NB4 (cell line): ENCODE data around the gene COL16A1.

Experiments used
- DNase-seq: peaks from one replicate; pipeline ENCODE4 v3.0.0; 2010; ENCODE audit warnings: low read depth
- H3K4me3 ChIP-seq: one replicate; pipeline ENCODE4 v1.5.1; 2011; ENCODE audit warnings: mild to moderate bottlenecking, low read depth, low read length, moderate library complexity
- MYC ChIP-seq: IDR thresholded peaks from 2 replicates; pipeline ENCODE4 v1.6.1; 2011; ENCODE audit warnings: low read depth, low read length
- POLR2A ChIP-seq: IDR thresholded peaks from 2 replicates; pipeline ENCODE4 v1.6.1; 2011; ENCODE audit warnings: mild to moderate bottlenecking; ENCODE audit not compliant: insufficient read length; ENCODE audit errors: extremely low read depth
- TF ChIP-seq, protein P1 (sequence below): IDR thresholded peaks from one replicate; pipeline ENCODE4 v1.5.1; 2012; ENCODE audit warnings: low read depth, low read length
- TF ChIP-seq, protein P2 (sequence below): IDR thresholded peaks from 2 replicates; pipeline ENCODE4 v1.6.1; 2011; ENCODE audit warnings: low read depth, low read length

COL16A1 gene

DNA sequence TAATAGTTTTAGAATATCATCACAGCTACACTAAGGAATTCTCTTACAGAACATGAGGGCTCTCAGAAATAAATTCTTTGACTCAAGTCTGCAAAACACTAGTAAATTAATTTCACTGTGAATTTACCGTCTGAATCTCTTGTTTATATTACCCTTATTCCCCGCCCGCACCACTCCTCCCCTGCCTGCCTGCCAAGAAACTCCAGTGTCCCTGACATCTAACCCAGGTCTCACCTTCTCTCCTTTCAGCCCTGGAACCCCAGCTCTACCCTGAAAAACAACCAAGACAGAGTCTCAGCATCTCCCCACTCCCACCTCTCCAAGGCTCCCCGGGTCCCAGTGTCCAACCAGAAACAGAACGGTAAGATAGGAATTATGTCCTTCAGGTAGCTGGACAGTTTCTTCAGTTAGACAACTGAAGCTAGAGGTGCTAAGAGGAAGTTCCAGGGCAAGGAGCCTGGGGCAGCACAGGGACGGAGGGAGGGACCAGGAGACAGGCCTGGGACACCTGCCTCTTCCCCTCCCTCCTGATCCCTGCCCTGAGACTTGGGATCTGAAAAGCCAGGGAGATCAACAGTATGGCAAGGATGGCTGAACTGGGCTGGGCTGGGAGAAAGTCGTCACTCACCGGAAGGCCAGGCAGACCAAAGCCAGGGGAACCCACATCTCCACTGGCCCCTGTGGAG, 15.4 kb downstream of the COL16A1 start:
- TF ChIP-seq, protein P1, sequence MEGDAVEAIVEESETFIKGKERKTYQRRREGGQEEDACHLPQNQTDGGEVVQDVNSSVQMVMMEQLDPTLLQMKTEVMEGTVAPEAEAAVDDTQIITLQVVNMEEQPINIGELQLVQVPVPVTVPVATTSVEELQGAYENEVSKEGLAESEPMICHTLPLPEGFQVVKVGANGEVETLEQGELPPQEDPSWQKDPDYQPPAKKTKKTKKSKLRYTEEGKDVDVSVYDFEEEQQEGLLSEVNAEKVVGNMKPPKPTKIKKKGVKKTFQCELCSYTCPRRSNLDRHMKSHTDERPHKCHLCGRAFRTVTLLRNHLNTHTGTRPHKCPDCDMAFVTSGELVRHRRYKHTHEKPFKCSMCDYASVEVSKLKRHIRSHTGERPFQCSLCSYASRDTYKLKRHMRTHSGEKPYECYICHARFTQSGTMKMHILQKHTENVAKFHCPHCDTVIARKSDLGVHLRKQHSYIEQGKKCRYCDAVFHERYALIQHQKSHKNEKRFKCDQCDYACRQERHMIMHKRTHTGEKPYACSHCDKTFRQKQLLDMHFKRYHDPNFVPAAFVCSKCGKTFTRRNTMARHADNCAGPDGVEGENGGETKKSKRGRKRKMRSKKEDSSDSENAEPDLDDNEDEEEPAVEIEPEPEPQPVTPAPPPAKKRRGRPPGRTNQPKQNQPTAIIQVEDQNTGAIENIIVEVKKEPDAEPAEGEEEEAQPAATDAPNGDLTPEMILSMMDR, result no peak
- TF ChIP-seq, protein P2, sequence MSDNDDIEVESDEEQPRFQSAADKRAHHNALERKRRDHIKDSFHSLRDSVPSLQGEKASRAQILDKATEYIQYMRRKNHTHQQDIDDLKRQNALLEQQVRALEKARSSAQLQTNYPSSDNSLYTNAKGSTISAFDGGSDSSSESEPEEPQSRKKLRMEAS, result no peak
- TF ChIP-seq POLR2A, result no peak
- TF ChIP-seq MYC, result no peak
- H3K4me3 ChIP-seq, result no peak overlapping the region
- no peak for DNase-seq

DNA sequence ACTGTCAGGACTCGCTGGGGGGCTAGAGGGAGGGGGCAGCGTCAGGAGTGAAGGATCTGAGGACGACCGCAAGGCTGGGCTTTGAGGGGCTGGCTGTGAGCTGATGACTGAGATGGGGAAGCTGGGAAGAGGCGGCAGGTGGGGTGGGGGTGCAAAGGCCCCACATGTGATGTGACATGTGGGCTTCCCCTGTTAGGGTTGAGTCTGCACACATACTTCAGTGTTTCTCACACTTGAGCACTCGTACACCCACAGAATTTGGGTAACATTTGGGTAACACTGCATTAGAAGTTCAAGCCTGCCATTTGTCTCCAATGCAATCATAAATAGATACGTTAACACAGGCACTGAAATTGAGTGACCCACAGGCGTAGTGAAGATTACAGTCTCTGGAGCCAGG, 16.2 kb downstream of the COL16A1 start:
- no peak overlapping the region for H3K4me3 ChIP-seq
- TF ChIP-seq, protein P1, result no peak
- TF ChIP-seq, protein P2, result no peak
- no peak for TF ChIP-seq MYC
- TF ChIP-seq POLR2A, result no peak
- DNase-seq, result no peak

DNA sequence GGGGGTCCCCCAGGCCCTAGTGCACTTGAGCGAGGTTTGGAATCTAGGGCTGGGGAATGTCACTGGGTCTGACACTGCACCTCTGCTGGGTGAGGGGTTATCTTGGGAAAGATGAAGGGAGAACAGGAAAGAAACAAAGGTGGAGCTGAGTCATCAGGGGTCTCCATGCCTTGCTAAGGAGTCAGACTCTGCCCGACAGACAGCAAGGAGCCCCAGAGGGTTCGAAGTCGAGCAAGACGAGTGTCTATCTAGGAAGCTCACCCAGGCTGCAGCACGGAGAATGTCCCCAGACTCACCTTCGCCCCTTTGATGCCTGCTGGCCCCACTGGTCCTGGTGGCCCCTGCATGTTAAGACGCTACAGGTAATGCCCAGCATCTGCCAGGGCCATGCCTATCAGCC, 18.0 kb downstream of the COL16A1 start:
- no peak for TF ChIP-seq MYC
- TF ChIP-seq, protein P1, result no peak
- no peak for TF ChIP-seq POLR2A
- TF ChIP-seq, protein P2, result no peak
- DNase-seq, result no peak
- no peak overlapping the region for H3K4me3 ChIP-seq

DNA sequence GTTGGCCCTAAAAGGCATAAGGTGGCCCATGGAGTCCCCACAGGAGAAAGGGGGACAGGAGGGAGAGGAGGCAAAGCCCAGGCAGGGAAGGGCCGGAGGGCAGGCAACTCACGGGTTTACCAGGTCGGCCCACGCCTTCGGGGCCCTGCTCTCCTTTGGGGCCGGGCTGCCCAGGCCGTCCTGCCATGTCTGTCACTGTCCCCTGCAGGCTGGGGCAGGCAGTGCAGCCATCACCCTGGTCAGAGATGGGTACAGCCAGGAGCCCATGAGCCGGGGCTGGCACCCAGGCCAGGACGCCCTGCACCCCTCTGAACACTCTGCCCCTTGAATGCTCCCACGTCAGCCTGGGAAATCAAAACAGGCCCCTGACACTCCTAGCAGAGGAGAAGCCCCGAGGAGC, 19.8 kb downstream of the COL16A1 start:
- TF ChIP-seq MYC, result no peak
- TF ChIP-seq, protein P1, result peak; percentile 51

DNA sequence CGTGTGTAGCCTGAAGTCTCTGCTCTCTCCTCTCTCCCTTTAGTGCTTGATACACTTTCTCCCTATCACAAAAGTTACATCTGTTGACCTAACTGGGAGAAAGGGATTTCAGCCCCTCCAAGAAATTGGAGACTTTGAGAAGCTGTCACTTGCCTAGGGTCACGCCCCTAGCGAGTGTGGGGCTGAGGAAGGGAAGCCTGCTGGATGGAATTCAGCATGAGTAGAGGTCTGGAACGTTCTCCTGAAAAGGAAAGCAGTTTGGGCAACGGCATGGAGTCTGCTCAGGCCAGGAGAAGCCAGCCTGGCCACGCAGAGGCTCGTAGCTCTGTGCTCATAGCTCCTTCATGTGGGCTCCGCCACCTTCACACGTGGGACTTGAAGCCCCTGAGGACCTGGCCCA, 22.4 kb downstream of the COL16A1 start:
- no peak for DNase-seq
- TF ChIP-seq, protein P1, result no peak
- TF ChIP-seq POLR2A (no peak), MYC (no peak)
- TF ChIP-seq, protein P2, result no peak
- no peak overlapping the region for H3K4me3 ChIP-seq

More for the DNA sequence above, 19.8 kb downstream of the COL16A1 start:
- no peak for DNase-seq
- no peak overlapping the region for H3K4me3 ChIP-seq
